HG03520 (cell line): Measurements from ENCODE around the gene NLRP6.
A peak's percentile ranks its signal among the peaks of the same experiment; 100 is the strongest.
"Not testable (repeated sequence)": the region's sequence is repeated elsewhere in the genome, so short reads cannot be mapped to it uniquely, and the experiment has no call there.

Experiments used
- ATAC-seq: cut with Tn5 transposase; IDR thresholded peaks from one replicate; pipeline ENCODE4 v1.9.1; 2021; ENCODE audit warnings: mild to moderate bottlenecking, moderate library complexity; ENCODE audit not compliant: unreplicated experiment

Gene NLRP6

DNA sequence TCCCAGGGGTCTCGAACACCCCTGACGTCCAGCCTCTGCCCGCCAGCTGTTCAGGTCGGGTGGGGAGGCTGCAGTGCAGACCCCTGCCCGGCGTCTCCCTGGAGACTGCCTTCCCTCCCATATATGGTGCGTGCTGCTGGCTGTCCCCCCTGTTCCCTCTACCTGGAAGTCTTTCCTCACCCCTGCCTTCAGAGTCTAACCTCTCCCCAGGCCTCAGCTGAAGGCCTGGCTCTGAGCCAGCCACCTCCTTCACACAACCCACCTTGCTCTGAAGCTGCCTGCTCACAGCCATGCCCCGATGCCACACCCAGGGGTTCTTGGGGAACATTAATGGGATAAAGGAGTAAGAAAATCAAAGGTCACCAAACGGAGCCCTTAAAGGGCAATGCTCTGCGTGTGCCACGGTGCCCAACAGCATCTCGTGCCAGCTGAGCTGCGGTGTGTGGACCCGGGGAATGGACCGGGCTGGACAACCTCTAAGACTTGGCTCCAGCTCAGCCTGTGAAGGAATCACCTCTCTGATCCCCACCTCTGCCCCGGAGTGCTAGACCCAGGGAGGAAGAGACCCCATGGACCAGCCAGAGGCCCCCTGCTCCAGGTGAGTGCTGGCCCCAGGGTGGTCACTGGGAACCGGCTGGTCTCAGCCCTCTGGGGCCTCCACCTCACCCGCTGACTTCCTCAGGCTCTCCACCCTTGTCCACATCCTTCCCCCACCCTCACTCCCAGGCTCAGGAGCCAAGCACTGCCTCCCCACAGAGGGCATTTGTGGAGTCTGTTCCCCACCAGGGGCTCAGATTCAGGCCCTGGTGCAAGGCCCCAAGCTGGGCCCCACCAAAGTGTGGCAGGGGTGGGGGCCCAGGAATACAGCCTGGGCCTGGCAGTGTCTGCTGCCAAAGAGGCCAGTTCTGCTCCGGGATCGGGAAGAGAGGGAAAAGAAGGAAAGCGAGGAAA, at the start of gene NLRP6:
Gene NLRP6, plus strand, starts transcription at position 407 of the 951 bp plus-strand sequence. Its CDS starts 163 bp downstream, at position 570.
- ATAC-seq = no peak

DNA sequence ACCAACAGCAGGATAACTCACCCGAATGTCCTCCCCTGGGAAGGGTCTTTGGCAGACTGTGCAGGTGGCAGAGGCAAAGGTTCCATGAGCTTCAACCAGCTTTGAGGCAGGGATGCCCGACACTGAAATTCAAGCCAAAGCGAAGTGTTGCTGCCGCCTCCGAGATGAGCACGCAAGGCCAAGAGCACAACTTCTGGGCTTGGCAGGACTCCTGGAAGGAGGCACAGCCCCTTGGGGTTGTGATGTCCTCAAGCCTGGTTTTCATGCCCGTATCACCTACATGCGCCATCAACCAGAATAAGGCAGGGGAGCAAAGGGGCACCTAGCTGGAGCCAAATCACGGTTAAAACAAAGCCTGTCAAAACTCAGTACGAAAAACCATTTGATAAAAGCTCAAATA, 47.8 kb upstream of the NLRP6 start:
- ATAC-seq = no peak

GRCh38 chr11:232783-233565, 45.2 kb upstream of the NLRP6 start:
- ATAC-seq = no peak

GRCh38 chr11:235180-235579, 43.0 kb upstream of the NLRP6 start:
- ATAC-seq = no peak

GRCh38 chr11:235609-235996, 42.6 kb upstream of the NLRP6 start:
- ATAC-seq = peak; percentile 12

DNA sequence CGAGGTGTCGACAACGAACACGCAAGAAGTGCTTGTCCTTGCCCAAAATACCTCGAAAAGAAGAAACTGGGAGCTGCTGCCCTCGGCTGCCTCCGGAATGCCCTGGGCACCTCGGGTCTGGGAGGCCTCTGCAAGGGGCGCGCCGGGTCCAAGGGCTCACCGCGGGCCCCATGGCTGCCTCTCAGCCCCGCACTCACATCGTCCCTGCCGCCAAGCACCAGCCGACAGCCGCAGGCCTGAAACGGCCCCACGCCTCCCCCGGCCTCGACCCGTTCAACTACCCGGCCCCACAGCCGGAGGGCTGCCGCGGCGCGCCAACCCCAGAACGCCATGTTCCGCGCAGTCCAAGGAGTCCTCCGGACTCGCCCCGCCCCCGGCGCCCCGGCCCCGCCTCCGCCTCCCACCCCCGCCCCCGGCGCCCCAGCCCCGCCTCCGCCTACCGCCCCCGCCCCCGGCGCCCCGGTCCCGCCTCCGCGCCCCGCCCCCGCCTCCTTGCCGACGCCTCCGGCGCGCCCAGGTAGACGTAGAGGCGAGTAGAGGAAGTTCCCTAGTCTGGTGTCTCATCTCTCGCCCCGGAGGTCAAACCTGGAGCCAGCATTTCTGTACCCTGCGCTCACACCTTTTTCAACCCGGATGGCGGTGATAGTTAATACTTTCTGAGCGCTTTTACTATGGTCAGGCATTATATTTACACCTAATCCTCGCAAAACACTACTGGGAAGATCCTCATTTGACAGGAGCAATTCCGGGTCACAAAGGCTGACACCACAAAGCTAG, 42.0 kb upstream of the NLRP6 start, which contains the start of gene SIRT3:
Gene SIRT3, minus strand, starts transcription at position 346 of the 777 bp plus-strand sequence. Its CDS starts 14 bp downstream, at position 332.
- peak; percentile 55 for ATAC-seq

DNA sequence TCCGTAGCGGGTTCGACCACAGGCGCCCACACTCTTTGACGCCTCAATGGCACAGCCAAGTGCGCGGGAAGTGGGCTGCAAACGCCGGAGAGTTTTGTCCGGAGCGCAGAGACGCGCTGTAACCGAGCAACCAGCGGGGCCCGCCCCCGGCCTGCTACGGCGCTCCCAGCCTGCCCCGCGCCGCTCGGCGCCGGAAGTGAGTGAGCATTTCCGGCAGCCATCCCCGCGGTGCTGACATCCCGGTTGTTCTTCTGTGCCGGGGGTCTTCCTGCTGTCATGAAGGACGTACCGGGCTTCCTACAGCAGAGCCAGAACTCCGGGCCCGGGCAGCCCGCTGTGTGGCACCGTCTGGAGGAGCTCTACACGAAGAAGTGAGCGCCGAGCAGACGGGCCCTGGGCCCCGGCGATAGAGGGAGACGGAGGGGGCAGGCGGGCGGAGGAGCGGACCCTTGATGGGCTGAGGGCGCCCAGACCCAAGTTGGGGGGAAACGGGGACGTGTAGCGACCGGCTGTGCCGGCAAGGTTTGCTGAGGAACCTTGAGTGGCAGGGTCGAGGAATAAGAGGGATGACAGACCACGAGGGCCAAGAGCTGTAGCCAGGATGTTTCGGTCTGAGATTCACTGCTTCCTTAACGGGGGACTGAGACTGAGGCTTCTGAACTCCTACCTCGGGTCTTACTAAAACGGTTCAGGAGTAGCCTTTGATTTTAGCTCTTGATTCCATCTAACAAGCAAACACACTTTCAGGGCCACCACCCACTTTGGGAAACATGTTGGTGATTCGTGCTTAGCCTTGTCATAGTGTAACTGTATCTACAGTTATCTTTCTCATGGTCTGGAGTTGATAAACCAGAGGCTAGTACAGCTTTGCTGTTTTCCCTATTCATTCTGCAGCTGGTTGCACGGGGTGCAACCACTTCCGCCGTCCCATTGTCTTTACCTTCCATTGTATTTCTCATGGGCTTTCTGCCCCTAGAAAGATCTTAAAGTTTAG, 41.1 kb upstream of the NLRP6 start, which contains the start of gene PSMD13:
Gene PSMD13, plus strand, starts transcription at position 203 of the 994 bp plus-strand sequence. Its CDS starts 74 bp downstream, at position 277.
- peak; percentile 74 for ATAC-seq

GRCh38 chr11:238346-238745, 39.9 kb upstream of the NLRP6 start:
- not testable (repeated sequence) for ATAC-seq

DNA sequence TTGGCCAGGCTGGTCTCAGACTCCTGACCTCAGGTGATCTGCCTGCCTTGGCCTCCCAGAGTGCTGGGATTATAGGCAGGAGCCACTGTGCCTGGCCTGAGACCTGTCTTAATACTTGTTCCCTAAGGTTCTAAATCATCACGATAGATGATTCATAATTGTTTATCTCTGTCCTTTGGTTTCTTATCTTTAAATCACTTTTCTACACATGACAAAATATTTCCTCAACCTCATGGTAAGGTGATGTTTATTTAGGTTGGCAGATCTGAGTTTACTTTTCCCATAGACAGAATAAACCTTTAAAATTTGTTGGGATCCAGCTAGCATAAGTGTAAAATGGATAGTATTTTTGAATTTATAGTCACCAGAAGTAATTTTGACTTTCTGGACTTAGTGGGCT, 37.9 kb upstream of the NLRP6 start:
- ATAC-seq = no peak

DNA sequence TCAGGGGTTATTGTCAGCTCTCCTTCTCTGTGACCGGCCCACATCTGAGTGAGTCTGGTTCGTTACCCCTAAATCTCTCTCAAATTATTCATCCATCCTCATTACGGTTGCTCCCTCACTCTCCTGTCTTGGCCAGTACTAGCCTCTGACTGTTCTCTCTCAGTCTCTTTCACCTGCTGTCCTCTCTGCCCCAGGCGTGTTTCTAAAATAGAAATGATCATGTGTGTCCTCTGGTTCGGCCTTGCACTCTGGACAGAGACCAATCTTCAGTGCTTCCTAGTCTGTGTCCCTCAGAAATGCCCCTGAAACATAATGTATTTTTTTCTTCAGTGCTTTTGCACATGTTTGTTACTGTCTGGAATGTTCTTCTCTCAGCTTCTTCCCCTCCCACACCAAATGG, 36.6 kb upstream of the NLRP6 start:
- no peak for ATAC-seq

DNA sequence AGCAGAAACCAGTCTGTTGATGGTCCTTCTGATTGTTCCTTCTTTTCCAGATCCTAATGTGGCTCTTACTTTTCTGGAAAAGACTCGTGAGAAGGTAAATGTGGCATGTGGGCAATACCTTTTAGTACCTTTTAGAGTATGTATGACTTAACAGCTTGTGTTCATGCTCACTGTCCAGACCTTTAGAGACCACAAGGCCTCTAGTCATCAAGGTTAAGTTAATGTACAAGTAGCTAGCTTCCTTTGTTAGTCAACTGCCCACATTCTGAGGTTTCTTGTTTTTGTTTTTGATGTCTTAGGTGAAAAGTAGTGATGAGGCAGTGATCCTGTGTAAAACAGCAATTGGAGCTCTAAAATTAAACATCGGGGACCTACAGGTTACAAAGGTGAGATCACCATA, 33.8 kb upstream of the NLRP6 start:
- ATAC-seq = no peak

GRCh38 chr11:249062-249461, 29.1 kb upstream of the NLRP6 start:
- ATAC-seq = no peak

GRCh38 chr11:250274-250673, 27.9 kb upstream of the NLRP6 start:
- no peak for ATAC-seq

- no peak for ATAC-seq
Observed at GRCh38 chr11:250740-251299, 27.4 kb upstream of the NLRP6 start.

- ATAC-seq = no peak
Observed at GRCh38 chr11:251550-251949, 26.7 kb upstream of the NLRP6 start.

DNA sequence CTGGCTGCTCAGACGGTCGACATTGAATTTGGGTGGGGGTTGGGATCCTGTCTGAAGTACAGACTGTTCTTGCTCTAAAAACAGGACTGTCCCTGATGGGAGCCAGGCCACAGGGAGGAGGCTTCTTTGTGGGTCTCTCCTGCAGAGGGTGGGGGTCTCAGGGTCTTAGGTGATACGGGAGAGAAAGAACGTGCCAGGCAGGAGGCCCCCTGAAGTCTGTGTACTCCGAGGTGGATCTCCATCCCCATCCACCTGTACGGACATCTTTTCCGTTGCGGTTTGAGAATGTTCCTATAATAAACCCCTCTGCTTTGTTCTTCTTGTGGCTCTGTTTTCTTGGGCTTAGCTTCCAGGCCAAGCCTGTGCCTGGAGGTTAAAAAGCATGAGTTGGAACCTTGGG, 25.5 kb upstream of the NLRP6 start:
- no peak for ATAC-seq

- no peak for ATAC-seq
Observed at GRCh38 chr11:253160-253885, 24.9 kb upstream of the NLRP6 start.

DNA sequence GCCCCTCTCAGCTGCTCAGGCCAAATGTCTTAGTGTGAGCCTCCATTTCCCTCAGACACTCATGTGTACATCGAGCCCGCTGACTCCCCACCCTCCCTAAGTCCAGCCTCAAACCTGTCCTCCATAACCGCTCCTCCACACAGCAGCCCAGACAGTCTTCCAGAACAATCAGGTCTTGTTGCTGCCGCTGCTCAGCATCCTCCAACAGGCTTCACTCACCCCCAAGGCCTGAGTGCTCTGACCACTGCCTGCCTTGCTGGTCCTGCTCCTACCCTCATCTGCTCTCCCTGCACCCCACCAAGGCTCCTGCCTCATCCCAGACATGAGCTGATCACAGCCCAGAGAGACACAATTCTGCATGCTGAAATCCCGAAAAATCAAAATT, 24.3 kb upstream of the NLRP6 start:
- no peak for ATAC-seq

DNA sequence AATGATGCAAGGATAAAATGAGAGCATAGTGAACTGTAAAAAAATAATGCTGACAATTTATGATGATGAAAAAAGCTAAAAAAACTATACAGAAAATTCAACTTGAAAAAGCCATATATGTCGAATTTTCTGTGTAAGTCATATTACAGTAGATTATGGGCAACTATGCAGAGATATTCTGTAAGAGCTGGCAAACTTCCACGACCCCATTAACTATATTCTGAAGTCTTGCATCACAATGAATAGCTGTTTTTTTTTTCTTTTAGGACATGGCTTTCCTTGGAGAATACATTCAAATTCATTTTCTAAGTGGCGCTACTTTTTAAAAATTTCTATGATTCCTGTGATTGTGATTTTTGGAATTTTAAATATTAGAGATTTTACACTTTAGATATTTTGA, 23.0 kb upstream of the NLRP6 start:
- no peak for ATAC-seq
